HG03060 (cell line): Measurements from ENCODE around the gene ABCC12.
"Not testable (repeated sequence)": the region's sequence is repeated elsewhere in the genome, so short reads cannot be mapped to it uniquely, and the experiment has no call there.

Source experiments
- ATAC-seq: cut with Tn5 transposase; IDR thresholded peaks from one replicate; pipeline ENCODE4 v1.9.1; 2021; ENCODE audit warnings: low read depth, moderate number of reproducible peaks; ENCODE audit not compliant: unreplicated experiment

Gene ABCC12

DNA sequence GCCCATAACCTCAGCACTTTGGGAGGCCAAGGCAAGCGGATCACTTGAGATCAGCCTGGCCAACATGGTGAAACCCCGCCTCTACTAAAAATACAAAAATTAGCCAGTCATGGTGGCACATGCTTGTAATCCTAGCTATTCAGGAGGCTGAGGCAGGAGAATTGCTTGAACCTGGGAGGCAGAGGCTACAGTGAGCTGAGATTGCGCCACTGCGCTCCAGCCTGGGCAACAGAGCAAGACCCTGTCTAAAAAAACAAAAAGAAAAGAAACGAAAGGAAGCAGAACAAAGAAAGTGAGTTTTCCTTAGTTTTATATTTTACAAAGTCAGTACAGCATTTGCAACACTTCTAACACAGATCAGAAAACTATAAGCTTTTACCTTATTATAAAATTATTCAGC lies 10.8 kb upstream of the ABCC12 start:
- ATAC-seq, result not testable (repeated sequence)

DNA sequence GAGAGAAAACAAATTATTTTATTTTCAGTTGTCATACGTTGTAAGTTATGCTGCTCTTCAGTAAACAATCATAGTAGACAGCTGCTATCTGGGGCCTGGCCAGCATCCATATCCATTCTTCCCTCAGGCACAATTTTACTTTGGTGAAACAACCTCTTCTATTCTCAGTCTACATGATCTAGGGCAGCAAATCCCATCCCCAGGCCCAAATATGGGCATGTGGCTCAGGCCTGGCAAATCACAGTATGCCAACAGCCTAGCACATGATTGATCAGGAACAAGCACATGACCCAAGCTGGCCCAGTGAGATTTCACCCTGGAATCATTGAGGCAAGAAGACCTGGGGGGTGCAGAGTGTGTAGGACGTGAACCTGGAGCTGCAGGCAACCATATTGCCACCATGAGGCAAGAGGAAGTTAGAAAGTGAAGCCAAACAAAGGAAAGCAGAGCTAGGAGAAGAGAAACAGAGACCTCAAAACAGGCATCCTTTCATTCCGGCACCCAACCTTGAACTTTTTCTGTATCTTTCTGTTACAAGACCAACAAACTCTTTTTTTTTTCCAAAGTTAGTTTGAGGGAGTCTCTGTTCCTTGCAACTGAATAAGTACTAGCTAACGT lies 10.3 kb upstream of the ABCC12 start:
- no peak for ATAC-seq

DNA sequence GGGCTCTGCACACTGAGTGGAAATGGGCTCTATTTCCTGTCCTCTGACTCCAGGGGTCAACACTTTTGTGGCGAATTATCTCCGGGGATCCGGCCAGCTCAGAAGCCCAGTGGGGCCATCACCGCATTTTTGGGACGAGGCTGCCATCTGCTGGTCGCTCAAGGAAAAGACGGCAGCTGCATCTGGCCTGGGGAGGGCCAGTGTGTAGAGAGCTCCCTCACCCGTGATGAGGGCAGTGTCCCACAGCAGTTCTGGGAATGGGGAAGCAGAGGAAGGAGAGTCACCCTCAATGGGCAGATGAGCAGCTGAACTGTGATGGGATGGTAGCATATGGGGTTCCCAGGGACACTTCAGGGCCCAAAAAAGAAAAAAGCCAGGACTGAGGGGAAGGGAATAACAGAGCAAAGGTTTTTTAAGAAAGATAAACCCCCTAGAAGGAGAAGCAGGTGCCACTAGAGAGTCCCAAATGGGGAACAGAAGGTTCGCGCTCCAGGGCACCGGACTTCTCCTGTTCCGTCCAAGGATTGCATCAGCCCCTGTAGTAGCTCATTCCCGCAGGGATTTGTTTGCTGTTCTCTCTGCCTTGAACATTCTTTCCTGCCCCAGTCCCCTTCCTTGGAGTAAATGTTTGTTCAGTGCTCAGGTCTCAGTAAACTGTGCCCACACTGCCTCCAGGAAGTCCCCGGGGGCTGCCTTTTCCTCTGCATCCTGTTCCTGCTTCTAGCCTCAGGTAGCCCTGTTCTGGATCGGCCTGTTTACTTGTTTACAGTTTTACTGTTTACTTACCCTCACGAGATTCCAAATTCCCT lies 9.3 kb upstream of the ABCC12 start:
- ATAC-seq, result no peak

DNA sequence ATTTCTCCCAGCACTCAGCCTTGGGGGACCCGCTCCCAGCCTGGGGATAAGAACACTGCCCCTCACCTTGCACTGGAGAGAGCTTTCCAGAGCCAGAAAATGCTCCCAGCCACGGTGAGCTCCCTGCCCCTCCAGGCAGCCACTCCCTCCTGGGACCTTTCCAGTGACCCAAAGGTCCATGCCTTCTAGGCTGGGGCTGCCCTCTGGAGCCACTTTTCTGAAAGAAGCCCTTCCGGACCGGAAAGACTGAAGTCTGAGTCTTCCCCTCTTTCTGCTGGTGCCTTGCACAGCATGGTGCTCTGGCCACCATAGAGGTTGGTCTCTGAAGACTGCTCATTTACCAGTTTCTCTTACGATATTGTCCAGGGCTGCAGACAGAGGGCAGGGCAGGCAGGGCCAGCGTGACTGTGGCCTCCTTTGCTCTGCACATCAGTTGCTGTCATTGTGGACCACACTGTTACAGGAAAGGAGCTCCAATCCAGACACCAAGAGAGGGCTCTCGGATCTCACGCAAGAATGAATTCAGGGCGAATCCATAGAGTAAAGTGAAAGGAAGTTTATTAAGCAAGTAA lies 7.1 kb upstream of the ABCC12 start:
- ATAC-seq, result no peak

DNA sequence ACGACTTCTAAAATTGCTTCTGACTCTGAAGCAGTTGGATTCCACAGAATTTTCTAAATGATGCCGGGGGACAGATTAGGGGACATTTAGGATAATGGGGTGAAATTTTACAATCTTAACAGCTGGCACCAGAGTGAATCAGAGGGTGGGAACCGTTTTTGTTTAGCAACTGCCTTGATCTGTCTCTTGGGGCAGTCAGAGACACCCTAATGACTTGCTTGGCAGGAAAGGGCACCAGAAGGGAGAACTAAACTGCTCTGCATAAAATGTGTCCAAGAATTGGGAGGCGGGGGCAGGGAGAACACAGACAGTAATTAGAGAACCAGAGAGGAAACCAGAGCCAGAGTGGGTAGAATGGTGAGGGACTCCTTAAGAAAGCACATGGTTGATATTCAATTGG lies 6.1 kb upstream of the ABCC12 start:
- ATAC-seq, result no peak

DNA sequence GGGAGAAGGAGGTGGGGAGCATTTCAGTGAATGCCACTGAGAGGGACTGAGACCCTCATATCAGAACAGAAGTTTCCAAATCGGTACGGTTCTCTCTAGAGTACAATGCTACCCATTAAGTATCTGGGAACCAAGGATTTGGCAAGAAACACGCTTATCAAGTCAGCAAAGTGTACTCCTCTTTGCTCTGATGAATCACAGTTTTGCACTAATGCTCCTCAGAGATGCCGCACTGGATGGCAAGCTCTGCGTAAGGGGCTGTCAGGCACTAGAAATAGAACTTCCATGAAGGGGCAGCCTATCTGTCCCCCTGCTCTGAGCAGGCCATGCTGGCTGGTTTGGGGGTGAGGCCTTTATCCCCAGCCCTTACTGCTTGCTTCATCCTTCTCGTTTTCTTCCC lies 4.8 kb upstream of the ABCC12 start:
- no peak for ATAC-seq

DNA sequence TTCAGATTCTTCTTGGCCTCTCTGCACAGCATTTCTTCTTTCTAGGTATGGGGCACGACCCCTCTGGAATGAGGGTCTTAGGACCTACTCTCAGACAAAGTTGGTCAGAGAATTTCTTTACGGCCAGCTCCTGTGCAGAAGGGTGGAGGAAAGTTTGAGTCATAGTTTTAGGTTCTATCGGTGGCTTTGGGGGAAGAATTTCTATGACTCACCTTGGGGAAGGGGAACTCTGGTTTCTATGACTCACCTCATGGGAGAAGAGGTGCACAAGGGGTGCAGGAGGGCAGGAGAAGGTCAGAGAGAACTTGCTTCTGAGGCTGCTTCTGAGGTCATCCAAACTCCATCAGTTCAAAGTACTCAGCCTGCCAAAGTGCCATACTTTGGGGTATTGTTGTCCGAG lies 2.5 kb upstream of the ABCC12 start:
- ATAC-seq, result peak; percentile 67

DNA sequence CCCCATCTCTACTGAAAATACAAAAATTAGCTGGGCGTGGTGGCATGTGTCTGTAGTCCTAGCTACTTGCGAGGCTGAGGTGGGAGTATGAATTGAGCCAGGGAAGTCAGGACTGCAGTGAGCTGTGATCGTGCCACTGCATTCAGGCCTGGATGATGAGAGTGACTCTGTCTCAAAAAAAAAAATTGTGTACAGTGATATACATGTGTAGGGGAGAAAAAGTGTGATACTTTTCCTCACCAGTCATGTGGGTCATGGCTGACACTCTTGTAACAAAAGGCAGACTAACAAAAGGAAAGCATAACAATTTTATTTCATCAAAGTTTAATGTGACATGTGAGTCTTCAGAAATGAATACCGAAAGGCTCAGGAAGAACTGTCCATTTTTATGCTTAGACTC lies 2.0 kb upstream of the ABCC12 start:
- ATAC-seq, result no peak

DNA sequence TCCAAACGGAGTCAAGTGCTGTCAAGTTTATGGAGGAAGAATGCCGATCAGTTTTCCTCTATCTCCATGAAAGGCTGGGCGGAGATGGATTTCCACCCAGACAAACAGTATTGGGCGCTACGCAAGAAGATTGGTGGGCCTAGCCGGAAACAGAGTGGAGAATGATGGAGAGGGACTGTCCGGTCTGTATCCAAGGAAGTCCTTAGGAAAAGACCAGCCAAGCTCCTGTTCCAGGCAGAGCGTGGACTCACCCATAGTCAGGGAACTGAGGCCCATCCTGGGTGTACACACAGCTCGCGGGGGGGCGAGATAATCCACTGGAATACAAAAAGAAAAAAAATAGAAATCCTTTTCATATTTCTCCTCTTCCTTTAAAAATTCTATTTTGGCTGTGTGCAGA lies 1.5 kb upstream of the ABCC12 start:
- no peak for ATAC-seq

DNA sequence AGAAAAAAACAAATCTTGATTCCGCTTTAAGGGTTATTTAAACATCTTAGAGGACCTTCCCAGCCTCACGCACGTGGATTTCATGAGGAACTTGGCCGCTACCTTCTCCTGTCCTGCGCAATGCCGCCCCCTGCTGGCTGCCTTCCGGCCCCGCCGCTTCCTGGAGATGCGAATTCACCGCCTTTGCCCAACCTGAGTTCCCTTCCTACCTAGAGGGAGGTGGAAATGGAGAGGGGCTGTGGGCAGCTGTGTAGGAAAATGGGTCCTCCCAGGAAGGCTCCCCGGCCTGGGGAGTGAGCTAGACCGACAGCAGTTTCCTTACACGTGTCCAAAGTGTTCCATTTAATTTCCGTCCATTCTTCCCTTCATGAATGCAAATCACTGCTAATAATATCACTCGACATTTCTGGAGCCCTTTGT lies 1.0 kb upstream of the ABCC12 start:
- ATAC-seq, result no peak

DNA sequence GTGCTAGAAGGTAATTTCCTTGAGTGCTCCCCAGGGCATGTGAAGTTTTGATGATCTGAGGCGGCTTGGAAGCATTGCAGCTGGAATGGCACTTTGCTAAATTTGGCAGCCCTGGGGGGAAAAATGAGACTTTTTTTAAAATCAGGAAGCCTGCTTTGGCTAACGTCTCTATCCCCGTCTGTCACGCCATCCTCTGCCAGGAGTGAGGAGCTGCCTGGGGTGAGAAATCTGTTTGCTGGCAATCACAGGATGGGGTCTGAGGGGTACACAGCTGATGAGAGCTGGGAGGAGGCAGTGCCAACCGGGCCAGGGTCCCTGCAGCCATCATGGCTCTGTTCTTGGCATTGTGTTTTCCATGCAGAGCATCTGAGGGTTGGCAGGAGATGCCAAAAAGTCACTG lies 2.0 kb downstream of the ABCC12 start:
- no peak for ATAC-seq

DNA sequence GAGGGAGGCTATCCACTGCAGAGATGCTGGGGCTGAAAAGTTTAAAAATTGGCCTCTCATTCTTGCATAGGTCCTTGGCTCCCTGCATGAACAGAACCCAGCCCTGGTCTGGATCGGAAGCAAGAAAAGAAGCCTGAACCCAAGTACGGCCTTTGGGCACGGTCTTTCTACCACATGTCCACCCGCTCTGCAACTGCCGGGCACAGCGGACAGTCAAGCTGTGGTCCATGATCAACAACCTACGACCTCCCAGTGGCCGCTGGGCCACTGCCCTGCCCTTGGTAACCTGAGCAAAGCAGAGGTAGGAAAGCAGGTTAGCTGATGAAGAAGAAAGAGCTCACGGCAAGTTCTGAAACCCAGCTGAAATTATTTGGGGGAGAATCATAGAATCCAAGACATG lies 3.6 kb downstream of the ABCC12 start:
- ATAC-seq, result no peak

DNA sequence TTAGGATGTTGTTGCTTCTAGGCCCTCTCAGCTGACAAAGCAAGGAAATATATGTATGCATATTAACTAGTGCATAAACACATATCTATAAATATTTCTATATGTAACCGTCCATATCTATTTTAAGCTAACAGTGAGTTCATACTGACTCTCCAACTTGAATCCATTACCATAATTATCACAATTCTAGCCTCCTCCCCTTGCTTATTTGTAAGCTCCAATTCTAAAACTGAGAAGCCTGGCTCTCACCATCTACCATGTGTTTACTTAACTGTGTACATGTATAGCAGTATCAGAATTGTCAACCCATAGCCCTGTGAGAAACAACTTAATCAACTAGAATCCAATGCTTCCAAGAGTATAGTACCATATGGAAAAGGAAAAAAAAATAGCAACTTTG lies 5.1 kb downstream of the ABCC12 start:
- ATAC-seq, result no peak

DNA sequence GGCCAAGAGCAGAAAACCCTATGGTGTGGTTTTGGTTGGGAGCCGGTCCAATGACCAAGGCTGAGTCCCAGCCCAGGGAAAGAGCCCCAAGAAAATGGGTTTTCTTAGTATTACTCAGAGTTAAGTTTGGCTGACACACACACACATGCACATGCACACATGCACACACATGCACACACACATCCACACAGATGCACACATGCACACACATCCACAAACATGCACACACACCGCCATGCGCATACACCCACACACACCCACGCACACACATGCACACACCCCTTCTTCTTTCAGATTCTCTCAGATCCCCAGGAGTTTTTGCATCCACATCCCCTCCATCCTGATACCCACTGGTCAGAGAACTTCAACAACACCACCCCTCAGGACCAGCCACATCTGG lies 9.1 kb downstream of the ABCC12 start:
- no peak for ATAC-seq

DNA sequence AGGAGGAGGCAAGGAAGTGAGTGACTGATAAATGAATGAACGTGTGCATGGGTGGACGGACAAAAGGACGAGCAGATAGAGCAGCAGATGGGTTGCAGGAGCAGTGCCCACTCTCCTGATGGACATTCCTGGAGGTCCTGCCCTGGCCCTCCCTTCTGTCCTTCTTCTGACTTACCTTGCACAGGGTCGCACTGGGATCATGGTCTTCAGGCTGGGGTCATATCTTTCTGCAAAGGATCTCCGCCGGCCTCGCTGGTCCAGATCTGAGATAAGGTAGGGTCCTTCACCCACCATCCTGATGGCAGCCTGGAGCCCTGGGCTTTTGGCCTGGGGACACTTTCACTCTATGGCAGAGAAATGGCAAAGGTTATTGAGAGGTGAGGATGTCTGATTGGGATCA lies 9.7 kb downstream of the ABCC12 start:
- ATAC-seq, result no peak

DNA sequence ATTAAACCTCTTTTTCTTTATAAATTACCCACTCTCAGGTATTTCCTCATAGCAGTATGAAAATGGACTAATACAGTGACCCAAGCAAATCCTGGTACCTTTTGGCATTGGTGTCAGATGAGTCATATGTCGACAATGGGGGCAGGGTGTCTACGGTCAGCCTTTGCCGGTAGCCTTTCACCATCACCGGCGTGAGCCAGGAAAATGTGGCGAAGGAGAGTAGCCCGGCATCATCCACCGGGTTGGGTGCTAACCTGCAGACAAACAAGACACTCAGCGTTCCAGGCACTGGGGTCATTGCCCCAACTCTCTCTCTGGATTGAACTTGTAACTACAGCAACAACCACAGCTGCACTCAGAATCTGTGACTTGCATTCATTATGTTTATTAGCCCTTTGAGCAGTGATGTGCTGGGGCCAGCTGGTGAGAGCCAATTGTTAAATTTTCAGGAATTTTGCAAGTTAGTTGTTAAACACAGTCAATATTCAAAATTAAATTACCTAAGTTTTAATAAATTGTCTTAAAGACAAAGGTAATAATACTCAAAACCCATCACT lies 11.9 kb downstream of the ABCC12 start:
- no peak for ATAC-seq

DNA sequence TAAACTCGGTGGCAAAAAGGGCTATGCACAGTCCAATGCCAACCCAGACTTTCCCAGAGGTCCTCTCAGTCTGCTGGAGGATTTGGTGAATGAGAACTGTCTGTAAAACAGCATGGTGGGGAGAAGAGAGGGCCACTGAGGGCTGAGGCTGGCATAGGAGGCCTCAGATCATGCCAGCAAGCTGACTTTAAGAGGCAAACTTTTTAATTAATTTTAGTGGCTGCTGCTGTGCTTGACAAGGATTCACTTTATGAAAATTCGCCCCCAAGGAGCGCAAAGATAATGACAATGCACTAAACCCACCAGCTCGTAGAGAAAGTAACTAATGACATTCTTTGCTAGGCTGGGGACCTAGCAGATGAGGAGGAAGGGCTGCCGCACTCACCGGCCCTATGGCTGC lies 15.0 kb downstream of the ABCC12 start:
- no peak for ATAC-seq

DNA sequence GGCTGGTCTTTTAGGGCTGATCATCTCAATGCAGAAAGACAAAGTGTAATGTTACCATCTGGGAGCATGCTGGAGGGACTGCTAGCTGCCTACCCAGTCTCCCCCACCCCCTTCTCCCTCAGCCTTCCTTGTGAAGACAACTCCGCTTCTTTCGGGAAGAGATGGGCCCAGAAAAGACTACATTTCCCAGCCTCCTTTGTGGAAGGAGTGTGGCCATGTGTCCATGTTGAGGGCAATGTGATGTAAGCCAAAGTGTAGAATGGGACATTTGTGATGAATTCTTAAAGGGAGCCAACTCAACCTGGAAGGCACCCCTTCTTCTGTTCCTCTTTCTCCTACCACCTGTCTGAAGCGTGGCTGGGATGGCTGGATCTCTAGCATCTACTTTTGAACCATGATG lies 16.3 kb downstream of the ABCC12 start:
- no peak for ATAC-seq

DNA sequence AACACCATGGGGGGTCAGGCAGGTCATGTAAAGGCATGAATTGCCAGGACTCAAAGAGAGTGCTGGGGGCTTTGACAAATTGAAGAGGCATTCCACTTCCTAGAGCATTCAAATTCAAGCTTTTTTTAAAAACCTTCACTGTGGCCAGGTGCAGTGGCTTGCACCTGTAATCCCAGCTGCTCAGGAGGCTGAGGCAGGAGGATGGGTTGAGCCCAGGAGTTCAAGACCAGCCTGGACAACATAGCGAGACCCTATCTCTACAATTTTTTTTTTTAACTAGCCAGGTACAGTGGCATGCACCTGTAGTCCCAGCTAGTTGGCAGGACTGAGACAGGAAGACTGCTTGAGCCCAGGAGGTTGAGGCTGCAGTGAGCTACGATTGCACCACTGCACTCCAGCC lies 17.2 kb downstream of the ABCC12 start:
- no peak for ATAC-seq

DNA sequence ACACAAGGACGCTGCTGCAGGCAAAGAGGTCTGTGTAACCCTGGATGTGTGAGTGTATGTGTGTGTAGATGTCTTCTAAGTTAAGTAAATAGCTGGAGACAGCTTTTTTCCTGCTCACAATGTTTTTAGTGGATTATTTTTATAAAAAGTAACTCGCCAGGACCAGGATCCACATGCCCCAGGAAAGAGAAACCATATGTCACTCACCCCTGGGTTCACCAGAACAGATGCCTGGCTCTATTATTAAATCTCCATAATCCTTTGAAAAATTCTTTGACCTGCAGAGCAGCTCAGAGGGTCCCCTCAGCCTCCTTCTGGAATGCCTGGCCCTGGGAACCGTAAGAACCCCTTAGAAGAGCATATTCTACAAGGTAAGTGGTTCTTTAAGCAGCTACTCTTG lies 18.0 kb downstream of the ABCC12 start:
- ATAC-seq, result no peak

DNA sequence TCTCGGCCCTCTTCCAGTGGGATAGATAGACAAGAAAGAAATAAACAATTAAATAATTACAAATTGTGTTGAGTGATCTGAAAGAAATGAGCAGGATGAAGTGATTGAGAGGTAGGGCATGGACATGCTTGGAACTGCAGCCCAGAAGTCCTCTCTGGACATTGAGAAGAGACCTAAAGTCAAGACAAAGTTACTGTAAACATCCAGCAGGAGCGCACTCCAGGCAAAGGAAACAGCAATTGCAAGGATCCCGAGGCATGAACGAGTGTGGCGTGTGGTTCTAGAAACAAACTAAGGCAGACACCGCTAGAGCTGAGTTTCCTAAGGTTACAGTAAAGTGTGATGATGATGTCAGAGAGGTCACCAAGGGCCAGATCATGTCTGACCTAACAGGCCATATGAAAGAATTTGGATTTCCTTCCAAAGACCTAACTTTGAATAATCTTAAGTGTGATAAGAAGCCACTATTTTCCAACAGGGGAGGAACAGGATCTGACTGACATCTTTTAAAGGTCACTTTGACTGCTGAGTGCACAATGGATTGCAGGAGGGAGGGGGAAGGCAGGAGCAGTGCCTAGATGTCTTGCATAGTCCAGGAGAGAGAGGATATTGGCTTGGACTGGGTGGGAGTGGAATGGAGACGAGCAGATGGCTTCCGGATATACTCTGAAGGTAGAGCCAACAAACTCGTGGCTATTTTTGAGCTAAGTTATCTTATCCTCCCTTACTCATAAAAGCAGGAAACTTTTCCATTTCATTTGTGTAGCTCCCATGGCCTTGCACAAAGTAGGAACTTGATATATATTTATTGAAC lies 19.0 kb downstream of the ABCC12 start:
- no peak for ATAC-seq
